ENCODE results near the gene TKT. TPM values are rescaled to one million over a fixed set of nuclear protein-coding genes. Genes with fewer than 3 reads are reported as not detected.

TKT gene
- total RNA-seq, 1 experiment from 2014 or later: 634 TPM

DNA sequence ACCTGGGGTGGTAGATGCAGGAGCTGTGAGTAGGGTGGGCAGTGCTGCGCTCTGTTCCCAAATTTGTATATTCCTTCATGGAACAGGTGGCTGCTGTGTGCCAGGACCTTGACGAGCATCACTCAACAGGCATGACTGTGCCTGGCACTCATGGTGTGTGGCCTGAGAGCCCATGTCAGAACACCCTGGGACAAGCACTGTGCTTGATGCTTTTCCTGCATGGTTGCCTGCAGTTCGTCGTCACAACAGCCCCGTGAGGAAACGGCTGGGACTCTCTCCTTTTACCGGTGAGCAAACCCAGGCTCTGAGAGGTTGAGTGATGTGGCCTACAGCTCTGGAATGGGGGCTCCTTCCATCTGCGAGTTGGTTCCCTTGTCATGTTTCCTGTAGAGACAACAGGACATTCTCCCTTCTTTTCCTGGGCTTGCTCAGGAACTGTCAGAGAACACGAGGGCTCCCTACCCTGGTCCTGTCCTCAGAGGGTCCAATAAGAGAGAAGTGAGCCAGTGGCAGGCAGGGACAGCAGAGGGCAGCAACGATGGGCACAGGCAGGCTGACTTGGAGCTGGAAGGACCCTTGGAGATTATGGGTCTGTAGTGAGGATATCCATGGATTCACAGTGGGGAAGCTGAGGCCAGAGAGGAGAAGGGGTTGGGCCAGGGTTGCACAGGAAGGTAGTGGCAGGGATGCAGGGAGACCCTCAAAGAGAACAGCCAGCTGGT lies 57.4 kb downstream of the TKT start:
- ATAC-seq (no peak), DNase-seq (ENCODE audit: low read depth, low spot score) (no peak)
- Histone ChIP-seq H2AFZ (ENCODE audit: low read depth, low read length, poor library complexity, severe bottlenecking) (no peak overlapping the region), H3K9me3 (ENCODE audit: control insufficient read depth in 1 of 2, insufficient read depth in 1 of 2, low read depth in 1 of 2, low read length in 2 of 2) (no peaks in the 10 kb centered on the region), H3K4me2 (ENCODE audit: low read length) (peak overlapping the region; percentile 27), H3K27ac (ENCODE audit: low read depth, low read length) (no peak overlapping the region), H4K20me1 (ENCODE audit: insufficient read depth) (no peaks in the 10 kb centered on the region), H3K27me3 (ENCODE audit: insufficient read depth, low read length) (no peaks in the 10 kb centered on the region), H3K79me2 (ENCODE audit: insufficient read depth, low read length) (peaks cover 24% of the 10 kb centered on the region), H3K4me1 (ENCODE audit: control insufficient read depth in 1 of 2, insufficient read depth in 2 of 2, low read length in 2 of 2) (peaks cover 18 to 49% of the 10 kb centered on the region in 2 experiments), H3K9ac (ENCODE audit: low read length) (no peak overlapping the region), H3K9me2 (ENCODE audit: insufficient read depth) (no peaks in the 10 kb centered on the region), H3K4me3 (replicated peaks in 1 of 2; ENCODE audit: low read depth in 1 of 2, low read length in 2 of 2) (0 out of 4 replicates have a peak overlapping the region, but pooled peaks of 1 of the 2 experiments have one; percentile 7), H3K36me3 (ENCODE audit: control insufficient read depth in 1 of 2, insufficient read depth in 2 of 2, low read length in 2 of 2) (peaks cover 0 to 23% of the 10 kb centered on the region in 2 experiments; a peak in 1 of 4 replicates)
- no TSS peak for BruUV-seq (replicated peaks)
- ChIA-PET RAD21 (ENCODE audit: low non-redundant PET in 1 of 2, low total read pairs in 2 of 2, uncharacterized antibody in 2 of 2, unreplicated experiment in 2 of 2) (no interaction called here), POLR2A (no interaction called here), CTCF (no interaction called here)
- intact Hi-C loops (cut with micrococcal nuclease): loop anchor here (5.0 kb wide), 1 partner anchor 346 kb away; no protein-coding TSS in a partner anchor
- TF ChIP-seq, protein P1, sequence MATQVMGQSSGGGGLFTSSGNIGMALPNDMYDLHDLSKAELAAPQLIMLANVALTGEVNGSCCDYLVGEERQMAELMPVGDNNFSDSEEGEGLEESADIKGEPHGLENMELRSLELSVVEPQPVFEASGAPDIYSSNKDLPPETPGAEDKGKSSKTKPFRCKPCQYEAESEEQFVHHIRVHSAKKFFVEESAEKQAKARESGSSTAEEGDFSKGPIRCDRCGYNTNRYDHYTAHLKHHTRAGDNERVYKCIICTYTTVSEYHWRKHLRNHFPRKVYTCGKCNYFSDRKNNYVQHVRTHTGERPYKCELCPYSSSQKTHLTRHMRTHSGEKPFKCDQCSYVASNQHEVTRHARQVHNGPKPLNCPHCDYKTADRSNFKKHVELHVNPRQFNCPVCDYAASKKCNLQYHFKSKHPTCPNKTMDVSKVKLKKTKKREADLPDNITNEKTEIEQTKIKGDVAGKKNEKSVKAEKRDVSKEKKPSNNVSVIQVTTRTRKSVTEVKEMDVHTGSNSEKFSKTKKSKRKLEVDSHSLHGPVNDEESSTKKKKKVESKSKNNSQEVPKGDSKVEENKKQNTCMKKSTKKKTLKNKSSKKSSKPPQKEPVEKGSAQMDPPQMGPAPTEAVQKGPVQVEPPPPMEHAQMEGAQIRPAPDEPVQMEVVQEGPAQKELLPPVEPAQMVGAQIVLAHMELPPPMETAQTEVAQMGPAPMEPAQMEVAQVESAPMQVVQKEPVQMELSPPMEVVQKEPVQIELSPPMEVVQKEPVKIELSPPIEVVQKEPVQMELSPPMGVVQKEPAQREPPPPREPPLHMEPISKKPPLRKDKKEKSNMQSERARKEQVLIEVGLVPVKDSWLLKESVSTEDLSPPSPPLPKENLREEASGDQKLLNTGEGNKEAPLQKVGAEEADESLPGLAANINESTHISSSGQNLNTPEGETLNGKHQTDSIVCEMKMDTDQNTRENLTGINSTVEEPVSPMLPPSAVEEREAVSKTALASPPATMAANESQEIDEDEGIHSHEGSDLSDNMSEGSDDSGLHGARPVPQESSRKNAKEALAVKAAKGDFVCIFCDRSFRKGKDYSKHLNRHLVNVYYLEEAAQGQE (IDR thresholded peaks at IDR 0.05; ENCODE audit: low read depth): no peak
- TF ChIP-seq, protein P2, sequence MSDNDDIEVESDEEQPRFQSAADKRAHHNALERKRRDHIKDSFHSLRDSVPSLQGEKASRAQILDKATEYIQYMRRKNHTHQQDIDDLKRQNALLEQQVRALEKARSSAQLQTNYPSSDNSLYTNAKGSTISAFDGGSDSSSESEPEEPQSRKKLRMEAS (IDR thresholded peaks at IDR 0.05): no peak
- TF ChIP-seq EGR1 (IDR thresholded peaks at IDR 0.05; ENCODE audit: low read depth) (no peak), ZNF274 (IDR thresholded peaks at IDR 0.05; ENCODE audit: low read depth, low read length) (no peak), TCF7L2 (IDR thresholded peaks at IDR 0.05; ENCODE audit: borderline replicate concordance, extremely low read depth, insufficient read depth, insufficient read length) (no peak), RAD21 (IDR thresholded peaks at IDR 0.05; ENCODE audit: low read depth) (no peak), SIN3A (IDR thresholded peaks at IDR 0.05; ENCODE audit: low read depth) (no peak), POLR2AphosphoS5 (IDR thresholded peaks at IDR 0.05; ENCODE audit: low read depth, low read length) (no peak), SP1 (IDR thresholded peaks at IDR 0.05; ENCODE audit: low read depth) (no peak), YY1 (IDR thresholded peaks at IDR 0.05; ENCODE audit: extremely low read depth, insufficient replicate concordance, low read depth, low read length) (no peak), EZH2phosphoT487 (IDR thresholded peaks at IDR 0.05; ENCODE audit: borderline replicate concordance) (no peak), EZH2 (IDR thresholded peaks at IDR 0.05) (no peak)
- TF ChIP-seq, protein P3, sequence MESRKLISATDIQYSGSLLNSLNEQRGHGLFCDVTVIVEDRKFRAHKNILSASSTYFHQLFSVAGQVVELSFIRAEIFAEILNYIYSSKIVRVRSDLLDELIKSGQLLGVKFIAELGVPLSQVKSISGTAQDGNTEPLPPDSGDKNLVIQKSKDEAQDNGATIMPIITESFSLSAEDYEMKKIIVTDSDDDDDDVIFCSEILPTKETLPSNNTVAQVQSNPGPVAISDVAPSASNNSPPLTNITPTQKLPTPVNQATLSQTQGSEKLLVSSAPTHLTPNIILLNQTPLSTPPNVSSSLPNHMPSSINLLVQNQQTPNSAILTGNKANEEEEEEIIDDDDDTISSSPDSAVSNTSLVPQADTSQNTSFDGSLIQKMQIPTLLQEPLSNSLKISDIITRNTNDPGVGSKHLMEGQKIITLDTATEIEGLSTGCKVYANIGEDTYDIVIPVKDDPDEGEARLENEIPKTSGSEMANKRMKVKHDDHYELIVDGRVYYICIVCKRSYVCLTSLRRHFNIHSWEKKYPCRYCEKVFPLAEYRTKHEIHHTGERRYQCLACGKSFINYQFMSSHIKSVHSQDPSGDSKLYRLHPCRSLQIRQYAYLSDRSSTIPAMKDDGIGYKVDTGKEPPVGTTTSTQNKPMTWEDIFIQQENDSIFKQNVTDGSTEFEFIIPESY (IDR thresholded peaks at IDR 0.05; ENCODE audit: extremely low read depth, insufficient replicate concordance, low read length): no peak
- TF ChIP-seq, protein P4, sequence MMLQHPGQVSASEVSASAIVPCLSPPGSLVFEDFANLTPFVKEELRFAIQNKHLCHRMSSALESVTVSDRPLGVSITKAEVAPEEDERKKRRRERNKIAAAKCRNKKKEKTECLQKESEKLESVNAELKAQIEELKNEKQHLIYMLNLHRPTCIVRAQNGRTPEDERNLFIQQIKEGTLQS (IDR thresholded peaks at IDR 0.05): no peak

Measured in HCT116 (cell line).